NCI-H1105 treated with DMSO at 0.1 percent for 48 hours (cell line): ENCODE results near the gene SLC29A4.
"Not testable (repeated sequence)": the region's sequence is repeated elsewhere in the genome, so short reads cannot be mapped to it uniquely, and the experiment has no call there.

ENCODE experiments used
- DNase-seq: peaks from one replicate; lab custom pipeline; 2025; lab: John Stamatoyannopoulos, UW

Gene SLC29A4

GRCh38 chr7:5282543-5283316 is at the start of gene SLC29A4:
Gene SLC29A4 (plus strand): TSS chr7:5282943. CDS start chr7:5287817, 4,874 bp downstream.
- DNase-seq = peak; percentile 11

GRCh38 chr7:5234852-5235831 is 47.6 kb upstream of the SLC29A4 start:
- DNase-seq = no peak

GRCh38 chr7:5237286-5237685 is 45.5 kb upstream of the SLC29A4 start:
- no peak for DNase-seq

GRCh38 chr7:5238500-5238899 is 44.2 kb upstream of the SLC29A4 start:
- DNase-seq = no peak

- no peak for DNase-seq
Measured at GRCh38 chr7:5243261-5243660, 39.5 kb upstream of the SLC29A4 start.

- no peak for DNase-seq
Measured at GRCh38 chr7:5248201-5248885, 34.4 kb upstream of the SLC29A4 start.

- not testable (repeated sequence) for DNase-seq
Measured at GRCh38 chr7:5250787-5251186, 32.0 kb upstream of the SLC29A4 start.

- DNase-seq = not testable (repeated sequence)
Measured at GRCh38 chr7:5253529-5253928, 29.2 kb upstream of the SLC29A4 start.

GRCh38 chr7:5254371-5254770 is 28.4 kb upstream of the SLC29A4 start:
- not testable (repeated sequence) for DNase-seq

GRCh38 chr7:5255832-5256231 is 26.9 kb upstream of the SLC29A4 start:
- DNase-seq = no peak

- not testable (repeated sequence) for DNase-seq
Measured at GRCh38 chr7:5260530-5261068, 22.1 kb upstream of the SLC29A4 start.

- not testable (repeated sequence) for DNase-seq
Measured at GRCh38 chr7:5263066-5263465, 19.7 kb upstream of the SLC29A4 start.

- no peak for DNase-seq
Measured at GRCh38 chr7:5265320-5266190, 17.2 kb upstream of the SLC29A4 start.

- DNase-seq = no peak
Measured at GRCh38 chr7:5266191-5267028, 16.3 kb upstream of the SLC29A4 start.

- DNase-seq = not testable (repeated sequence)
Measured at GRCh38 chr7:5267829-5268228, 14.9 kb upstream of the SLC29A4 start.

GRCh38 chr7:5269992-5270657 is 12.6 kb upstream of the SLC29A4 start:
- not testable (repeated sequence) for DNase-seq

- no peak for DNase-seq
Measured at GRCh38 chr7:5270788-5271187, 12.0 kb upstream of the SLC29A4 start.

- not testable (repeated sequence) for DNase-seq
Measured at GRCh38 chr7:5273831-5274405, 8.8 kb upstream of the SLC29A4 start.

- DNase-seq = no peak
Measured at GRCh38 chr7:5274441-5274840, 8.3 kb upstream of the SLC29A4 start.
